Renal pelvis (tissue), 4 donors: Measurements from ENCODE around the gene HDAC5. TPM values are rescaled to one million over a fixed set of nuclear protein-coding genes. Genes with fewer than 3 reads are reported as not detected.
"Not testable (repeated sequence)": the region's sequence is repeated elsewhere in the genome, so short reads cannot be mapped to it uniquely, and the experiment has no call there.

ENCODE experiments used
- DNase-seq: peaks from one replicate; pipeline ENCODE4 v3.0.0-alpha.2; 2013
- polyA plus RNA-seq, 3 donors: library from polyadenylated mRNA; unstranded; fragments of 120-200 nt; gene quantifications; one replicate each; pipeline ENCODE4 v1.2.1, GENCODE V29; 2013; ENCODE audit not compliant: insufficient read length in 3 of 3

HDAC5 gene
- polyA plus RNA-seq, 3 donors: 49.4 to 57.4 (median 53.8) TPM

DNA sequence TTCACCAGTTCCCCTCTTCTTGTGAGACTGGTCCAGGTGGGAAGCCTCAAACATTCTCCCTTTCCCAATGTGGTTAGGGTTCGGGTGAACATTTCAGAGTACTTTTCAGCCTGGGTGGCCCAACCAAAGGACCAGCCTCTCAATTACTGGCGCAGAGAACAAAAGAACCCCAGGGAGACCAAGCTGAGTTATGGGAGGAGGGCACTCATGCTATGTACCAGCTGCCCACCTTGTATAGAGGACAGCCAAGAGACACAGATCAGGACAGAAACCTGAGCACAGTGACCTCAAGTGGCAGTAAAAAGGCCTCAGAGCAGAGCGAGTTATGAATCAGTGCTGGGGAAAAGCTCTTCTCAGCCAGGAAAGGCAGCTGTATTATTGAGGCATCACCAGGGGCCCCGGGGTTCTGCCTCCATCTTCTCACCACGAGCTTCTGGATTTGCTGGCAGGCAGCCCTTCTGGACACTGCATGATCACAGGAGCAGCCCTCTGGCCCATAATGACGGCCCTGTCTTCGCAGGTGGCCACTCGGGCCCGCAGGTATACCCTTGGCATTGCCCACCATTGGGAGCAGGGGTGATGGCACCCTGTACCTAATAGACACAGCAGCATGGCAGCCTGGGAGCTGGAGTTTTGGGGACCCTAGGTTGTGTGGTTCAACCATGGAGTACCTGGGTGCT, 49.1 kb downstream of the HDAC5 start:
- DNase-seq: no peak

DNA sequence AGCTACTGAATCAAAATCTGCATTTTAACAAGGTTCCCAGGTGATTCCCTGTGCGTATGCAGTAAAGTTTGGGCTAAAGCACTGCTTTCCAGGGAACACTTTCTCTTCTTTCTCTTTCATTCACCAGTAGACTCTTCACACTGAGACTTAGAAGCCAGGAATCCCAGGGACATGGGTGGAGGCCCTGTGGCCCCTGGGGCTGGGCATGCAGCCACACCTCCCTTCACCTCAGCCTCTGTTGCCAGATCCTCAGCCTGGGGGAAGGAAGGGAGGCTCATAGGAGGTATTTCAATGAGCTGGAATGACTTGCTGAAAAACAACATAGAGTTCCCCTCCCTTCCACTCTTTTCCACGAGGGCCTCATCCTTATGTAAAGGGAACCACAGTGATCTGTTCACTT, 51.7 kb downstream of the HDAC5 start:
- DNase-seq: no peak

DNA sequence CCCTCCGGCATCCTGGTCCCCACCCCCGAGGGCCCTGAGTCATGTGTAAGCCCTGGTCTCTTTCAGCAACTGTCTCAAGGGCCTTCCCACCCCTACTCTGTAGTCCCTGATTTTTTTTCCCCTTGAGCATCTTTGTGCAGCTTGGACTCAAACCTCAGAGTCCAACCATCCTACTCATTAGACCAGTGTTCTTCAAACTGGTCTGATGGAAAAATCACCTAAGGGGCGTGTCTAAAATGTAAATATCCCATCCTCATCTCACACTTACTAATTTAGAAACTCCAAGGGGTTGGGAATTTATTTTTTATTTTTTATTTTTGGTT, 52.3 kb downstream of the HDAC5 start:
- no peak for DNase-seq

DNA sequence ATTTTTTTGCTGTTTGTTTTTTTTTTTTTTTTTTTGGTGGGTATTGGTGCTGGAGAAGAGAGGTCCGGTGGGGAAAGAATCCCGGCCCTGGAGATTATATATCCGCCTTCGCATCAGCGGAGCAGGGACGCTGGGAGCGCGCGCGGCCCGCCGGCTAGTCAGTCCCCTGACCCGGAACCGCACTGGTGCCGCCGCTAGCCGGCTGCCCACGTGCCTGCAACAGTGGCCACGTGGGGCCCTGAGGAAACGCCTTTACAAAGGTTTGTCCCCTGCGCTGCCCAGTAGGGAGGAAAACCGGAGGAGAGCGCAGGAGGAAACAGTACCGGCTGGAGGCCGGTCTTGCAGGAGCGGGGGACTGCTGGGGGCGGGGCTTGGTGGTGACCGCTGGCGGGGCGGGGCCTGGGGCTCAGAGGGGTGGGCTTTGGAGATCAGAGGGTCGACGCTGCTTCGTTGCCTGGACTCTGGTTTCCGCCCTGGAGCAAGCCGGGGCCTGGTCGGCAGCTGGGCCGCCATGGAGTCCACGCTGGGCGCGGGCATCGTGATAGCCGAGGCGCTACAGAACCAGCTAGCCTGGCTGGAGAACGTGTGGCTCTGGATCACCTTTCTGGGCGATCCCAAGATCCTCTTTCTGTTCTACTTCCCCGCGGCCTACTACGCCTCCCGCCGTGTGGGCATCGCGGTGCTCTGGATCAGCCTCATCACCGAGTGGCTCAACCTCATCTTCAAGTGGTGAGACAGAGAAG, 52.8 kb downstream of the HDAC5 start, which contains the start of gene G6PC3:
Gene G6PC3 (plus strand): TSS at position 281 of the 743 bp plus-strand sequence. CDS start 231 bp downstream, at position 512.
- peak; percentile 99 for DNase-seq

DNA sequence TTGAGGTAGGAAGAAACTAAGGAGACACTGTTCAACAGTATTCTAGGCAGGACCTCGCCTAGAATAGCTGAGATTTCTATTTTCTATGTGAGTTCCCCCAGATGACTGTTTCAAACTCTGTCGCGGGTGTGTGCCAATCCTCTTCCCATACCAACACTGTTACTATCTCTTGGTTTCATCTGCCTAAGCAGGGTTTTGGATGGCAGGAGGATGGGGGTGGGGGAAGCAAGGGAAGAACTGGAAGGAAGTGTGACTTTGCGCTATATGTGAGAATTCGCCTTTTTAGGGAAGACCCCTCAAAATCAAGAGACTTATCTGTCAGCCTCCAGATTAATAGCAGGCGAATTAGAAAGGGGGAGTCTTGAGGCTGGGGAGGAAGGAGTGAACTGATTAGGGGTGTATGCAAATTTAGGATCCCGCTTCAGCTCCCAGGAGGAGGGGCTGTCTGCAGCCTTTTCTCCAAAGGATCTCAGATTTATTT, 53.4 kb downstream of the HDAC5 start:
- no peak for DNase-seq

DNA sequence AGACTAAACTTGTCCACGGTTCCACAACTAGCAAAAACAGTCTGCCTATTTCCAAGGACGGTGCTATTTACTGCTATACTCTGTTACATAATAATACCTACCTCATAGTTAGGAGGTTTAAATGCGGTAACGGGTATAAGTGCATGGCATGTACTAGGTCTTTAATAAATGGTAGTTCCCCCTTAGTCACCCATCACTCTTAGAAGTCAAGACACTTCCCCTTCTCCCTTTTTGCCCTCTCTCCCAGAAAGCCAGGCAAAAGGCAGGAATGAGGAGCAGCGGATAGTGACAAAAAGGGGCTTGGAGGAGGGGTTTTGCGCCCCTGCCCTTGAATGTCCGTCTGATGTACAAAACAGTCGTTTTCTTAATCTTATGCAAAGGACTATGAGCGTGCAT, 55.9 kb downstream of the HDAC5 start:
- no peak for DNase-seq

DNA sequence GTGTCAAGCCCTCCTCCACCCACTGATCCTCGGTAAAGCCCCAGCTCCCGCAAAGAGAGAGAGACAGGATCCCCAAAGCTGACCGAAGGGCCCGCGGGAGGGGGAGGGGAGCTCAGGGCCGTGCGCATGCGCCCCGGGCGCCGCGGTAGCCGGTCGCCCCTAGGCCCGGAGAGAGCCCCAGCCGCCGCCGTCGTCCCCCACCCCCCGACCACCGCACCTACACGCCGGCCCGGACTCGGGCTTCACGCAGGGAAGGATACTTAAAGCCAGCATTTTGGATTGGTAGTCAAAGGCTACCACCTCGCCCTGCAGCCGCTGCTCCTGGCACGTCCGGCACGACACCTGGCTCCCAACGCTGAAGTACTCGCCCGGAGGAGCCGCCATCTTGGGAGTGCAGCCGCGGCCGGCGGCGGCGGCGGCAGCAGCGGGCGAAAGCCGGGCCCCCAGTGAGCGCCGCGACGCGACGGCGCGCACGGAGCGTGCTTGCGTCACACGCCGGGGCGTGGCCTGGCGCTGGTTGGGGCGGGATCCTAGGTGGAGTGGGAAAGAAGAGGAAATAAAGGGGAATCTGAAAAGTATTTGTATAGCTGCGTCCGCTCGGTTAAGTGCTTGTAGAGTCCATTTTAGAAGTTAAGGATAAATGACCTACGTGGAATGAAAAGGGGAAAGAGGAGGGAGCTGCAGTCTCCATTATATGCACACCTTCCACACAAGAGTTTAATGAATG, 57.1 kb downstream of the HDAC5 start, which contains the start of gene LSM12:
Gene LSM12 (minus strand): TSS at position 468 of the 727 bp plus-strand sequence. CDS start 84 bp downstream, at position 384.
- peak; percentile 91 for DNase-seq

DNA sequence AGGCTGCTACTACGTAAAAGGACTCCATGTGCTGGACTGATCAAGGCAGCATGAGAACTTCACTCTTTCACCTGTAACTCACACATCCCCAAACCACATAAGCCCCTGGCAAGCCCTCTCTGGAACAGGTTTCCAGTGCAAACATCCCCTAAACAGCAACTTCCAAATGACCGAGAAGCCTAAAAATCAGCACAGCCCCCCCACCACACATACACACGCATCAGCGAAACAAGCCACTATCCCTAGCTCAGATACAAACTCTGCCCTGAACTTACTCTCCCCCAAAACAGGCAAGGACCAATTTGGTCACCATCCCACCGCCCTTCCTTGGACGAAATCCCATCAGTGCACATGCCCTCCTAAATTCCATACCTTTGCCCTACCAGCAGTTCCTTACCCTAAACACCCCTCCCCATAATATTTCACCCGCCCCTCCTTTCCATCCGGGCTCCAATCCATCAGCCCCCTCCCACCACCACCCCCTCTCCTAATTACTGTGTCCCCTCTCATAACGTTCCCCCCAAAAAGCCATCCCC, 57.7 kb downstream of the HDAC5 start:
- DNase-seq: no peak

DNA sequence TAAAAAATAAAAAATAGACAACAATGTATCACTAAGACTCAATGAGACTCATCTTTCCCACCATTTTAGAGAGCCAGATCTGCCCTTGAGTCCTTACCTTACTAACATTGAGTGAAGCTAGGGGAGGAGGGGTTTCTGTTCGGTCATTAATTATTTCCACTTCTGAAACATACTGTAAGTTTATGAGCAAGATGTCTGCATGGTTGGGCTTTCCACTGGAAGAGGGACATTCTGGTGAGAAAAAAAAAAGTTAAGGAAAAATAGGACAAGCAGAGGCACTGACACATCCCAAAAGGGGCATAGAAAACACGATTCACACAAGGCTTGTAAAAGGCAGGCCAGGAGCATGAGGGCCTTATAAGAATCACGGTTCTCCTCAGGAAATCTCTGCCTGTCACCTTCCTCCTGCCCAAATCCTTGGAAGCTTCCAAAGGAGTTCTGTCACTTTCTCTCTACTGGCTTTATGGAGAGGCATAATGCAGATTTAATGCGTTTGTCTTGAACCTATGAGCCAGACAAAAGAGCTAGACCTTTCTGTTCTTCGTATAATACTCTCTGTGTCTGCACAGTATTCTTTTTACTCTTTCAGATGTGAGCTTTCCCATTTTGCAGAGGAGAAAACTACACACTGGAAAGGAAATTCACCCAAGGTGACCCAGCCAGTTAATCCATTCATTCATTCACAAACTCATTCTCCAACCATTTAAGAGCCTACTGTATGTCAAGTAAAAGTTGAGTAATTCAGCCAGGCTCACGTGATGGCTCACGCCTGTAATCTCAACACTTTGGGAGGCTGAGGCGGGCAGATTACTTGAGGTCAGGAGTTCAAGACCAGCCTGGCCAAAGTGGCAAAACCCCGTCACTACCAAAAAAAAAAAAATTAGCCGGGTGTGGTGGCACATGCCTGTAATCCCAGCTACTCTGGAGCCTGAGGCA, 59.5 kb downstream of the HDAC5 start:
- DNase-seq: no peak

DNA sequence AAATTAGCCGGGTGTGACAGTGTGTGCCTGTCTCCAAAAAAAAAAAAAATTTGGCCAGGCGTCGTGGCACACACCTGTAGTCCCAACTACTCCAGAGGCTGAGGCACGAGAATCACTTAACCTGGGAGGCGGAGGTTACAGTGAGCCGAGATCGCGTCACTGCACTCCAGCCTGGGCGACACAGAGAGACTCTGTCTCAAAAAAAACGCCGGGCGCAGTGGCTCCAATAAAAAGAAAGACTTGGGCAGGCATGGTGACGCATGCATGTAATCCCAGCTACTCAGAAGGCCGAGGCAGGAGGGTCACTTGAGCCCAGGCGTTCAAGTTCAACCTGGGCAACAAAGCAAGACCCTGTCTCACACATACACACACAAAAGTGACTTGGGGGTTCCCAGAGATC, 60.6 kb downstream of the HDAC5 start:
- DNase-seq: no peak

DNA sequence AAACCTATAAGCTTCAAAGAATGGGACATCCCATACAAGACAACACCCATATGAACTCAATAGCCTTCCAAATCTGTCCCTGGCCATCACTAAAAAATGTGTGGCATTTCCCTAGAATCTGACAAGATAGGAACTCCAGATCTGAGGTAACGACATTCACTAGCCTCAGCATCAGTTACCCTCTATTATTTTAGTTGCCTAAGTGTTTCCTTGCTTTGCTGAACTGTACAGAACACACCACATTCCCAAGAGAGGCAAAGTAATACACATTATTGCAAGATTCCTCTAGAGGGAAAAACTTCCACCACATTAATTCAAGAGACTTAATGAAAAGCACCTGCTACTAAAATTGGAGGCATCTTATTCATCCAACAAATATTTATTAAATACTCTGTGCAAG, 62.0 kb downstream of the HDAC5 start:
- no peak for DNase-seq

DNA sequence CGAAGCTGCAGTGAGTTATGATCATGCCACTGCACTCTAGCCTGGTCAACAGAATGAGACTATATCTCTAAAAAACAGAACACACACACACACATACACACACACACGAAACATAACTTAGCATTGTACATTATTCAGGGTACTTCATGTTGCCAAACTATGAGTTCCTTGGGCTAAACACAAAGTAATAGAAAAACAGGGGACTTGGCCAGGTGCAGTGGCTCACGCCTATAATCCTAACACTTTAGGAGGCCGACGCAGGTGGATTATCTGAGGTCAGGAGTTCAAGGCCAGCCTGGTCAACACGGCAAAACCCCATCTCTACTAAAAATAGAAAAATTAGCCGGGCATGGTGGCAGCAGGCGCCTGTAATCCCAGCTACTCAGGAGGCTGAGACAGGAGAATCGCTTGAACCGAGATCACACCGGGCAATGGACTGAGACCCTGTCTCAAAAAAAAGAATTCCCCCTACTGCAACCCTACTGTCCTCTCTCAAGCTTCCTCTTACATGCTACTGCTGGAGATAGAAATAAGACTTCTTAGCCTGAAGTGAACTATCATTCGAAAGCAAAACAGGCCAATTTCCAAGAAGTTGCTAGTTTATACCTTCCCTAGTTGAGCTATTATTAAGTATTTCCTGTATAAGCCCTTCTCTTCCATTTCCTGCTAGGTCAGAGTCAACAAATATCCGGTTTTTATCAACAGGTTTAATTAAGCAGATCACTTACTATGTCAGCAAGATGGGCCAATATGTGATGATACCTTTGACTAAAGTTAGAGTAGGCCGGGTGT, 64.1 kb downstream of the HDAC5 start:
- no peak for DNase-seq

DNA sequence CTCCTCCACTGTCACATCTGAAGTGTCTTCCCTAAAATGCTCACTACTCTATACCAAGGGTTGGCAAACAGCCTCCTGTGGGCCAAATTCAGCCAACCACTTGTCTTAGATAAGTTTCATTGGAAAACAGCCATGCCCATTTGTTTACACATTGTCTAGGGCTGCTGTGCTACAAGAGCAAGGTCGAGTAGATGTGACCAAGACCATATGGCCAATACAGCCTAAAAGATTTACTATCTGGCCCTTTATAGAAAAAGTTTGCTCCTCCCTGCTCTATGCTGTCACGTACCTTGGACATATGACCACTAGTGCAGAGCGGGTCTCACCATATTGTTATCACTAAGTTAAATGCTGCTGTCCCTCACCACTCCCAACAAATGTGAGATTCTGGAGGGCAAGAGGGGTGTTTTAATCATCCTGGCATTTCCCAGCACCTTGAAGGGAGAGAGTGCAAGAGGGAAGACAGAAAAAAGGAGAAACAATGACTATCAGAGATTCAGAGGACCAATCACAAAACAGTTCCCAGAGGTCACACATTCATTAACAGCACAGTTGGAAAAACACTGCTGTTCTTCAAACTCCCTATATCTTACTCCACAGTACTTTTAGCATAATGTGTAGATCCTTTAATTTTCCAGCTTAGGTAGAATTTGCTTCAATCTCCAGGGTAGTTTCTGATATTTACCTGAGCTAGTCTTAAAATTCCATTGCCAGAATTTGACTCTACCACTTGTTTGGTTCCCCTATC, 70.1 kb downstream of the HDAC5 start:
- no peak for DNase-seq

DNA sequence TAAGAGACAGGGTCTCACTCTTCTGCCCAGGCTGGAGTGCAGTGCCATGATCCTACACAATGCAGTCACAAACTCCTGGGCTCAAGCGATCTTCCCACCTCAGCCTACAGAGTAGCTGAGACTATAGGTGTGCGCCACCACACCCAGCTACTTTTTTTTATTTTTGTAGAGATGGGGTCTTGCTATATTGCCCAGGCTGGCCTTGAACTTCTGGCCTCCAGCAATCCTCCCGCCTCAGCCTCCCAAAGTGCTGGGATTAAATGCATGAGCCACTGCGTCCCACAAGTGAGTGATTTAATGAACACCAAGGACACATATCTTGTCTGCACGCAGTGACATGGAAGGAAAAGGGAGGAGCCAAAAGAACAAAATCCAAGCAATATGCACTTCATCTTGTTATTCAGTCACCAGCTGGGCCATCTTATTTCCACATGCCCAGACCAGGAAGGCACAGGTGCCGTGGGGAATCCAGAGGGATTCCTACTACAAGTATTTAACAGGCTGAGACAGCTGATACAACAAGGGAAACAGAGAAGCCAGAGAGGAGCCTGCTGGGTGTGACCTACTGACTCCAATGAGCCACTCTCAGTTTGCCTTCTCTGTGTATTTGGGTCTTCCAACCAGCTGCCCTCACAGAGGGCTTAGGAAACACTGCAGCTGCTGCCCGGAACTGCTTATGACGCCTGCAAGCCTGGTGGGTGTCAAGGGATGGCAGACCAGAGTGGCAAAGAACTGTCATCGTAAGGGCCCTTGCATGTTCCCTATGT, 74.0 kb downstream of the HDAC5 start:
- no peak for DNase-seq

DNA sequence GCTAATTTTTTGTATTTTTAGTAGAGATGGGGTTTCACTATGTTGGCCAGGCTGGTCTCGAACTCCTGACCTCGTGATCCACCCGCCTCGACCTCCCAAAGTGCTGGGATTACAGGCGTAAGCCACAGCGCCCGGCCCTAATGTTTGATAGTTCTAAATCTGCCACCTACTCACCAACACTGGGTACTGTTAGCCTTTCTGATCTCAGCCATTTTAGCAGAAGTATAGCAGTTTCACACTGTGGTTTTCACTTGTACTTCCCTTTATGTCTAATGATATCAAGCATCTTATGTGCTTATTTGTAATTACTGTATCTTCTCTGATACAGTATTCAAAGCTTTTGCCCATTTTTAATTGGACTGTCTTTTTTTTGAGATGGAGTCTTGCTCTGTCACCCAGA, 76.5 kb downstream of the HDAC5 start:
- not testable (repeated sequence) for DNase-seq

DNA sequence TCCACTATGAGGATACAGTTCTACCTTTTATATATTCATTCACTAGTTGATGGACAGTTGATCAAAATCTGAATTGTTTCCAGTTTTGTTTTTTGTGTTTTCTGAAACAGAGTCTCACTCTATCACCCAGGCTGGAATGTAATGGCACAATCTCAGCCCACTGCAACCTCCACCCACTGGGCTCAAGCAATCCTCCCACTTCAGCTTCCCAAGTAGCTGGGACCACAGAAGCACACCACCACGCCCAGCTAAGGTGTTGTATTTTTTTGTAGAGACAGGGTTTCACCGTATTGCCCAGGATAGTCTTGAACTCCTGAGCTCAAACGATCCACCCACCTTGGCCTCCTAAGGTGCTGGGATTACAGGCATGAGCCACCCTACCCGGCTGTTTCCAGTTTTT, 78.0 kb downstream of the HDAC5 start:
- DNase-seq: no peak

DNA sequence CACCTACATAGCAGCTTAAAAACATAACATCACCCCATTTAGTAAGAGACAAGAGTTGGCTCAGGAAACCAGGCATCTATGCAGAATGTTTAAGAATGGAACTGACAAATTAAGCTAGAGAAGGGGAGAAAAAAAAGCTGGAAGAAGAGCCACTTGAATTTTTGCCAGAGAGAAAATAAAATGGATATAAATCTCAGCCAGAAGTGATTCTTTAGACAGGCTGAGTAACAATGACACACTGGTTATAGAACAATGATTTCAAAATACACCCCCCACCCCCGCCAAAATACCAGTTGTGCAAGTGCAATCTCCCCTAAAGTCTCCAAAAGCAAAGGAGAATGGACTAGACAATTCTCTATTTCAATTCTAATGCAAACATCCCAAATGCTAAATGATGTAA, 79.4 kb downstream of the HDAC5 start:
- no peak for DNase-seq

DNA sequence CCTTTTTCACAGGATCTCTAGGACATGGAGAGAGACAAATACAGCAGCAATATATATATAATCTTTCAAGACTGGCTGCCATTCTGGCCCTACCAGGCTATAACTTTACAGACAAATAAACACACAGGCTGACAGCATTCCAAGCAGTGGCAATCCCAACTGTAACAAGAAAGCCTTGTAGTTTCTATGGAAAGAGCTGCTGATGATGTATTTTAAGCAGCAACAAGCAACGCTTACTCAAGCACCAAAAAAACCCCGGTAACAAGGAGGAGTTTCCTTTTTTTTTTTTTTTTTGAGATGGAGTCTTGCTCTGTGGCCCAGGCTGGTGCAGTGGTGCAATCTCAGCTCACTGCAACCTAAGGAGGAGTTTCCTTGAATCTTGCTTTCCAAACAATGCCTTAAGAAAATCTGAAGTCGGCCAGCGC, 80.2 kb downstream of the HDAC5 start:
- no peak for DNase-seq
